Stimulated activated CD4-positive, alpha-beta T cell treated with anti-CD3 and anti-CD28 coated beads, Interleukin-12 subunit alpha, Interleukin-12 subunit beta, amount 100 ng/mL, for 24 hours (primary cell): ENCODE measurements around the gene ZBTB4.

Source experiments
- DNase-seq, 2 experiments: peaks; one replicate each; pipeline ENCODE4 v3.0.0-alpha.2; 2020; ENCODE audit warnings: low read depth in 2 of 2

Gene ZBTB4

GRCh38 chr17:7440113-7440833, 39.2 kb downstream of the ZBTB4 start:
- no peak for DNase-seq

- DNase-seq = no peak
Observed at GRCh38 chr17:7439462-7440112, 39.8 kb downstream of the ZBTB4 start, which contains the start of gene FGF11. Gene FGF11 (plus strand): TSS chr17:7439512. CDS start chr17:7439621, 109 bp downstream.

GRCh38 chr17:7438656-7439460, 40.6 kb downstream of the ZBTB4 start:
- no peak for DNase-seq

GRCh38 chr17:7437950-7438614, 41.3 kb downstream of the ZBTB4 start:
- peak in 1 of 2 experiments; percentile 67 for DNase-seq

GRCh38 chr17:7437369-7437863, 42.0 kb downstream of the ZBTB4 start:
- no peak for DNase-seq

- DNase-seq = peak; percentile 57 to 73
Observed at GRCh38 chr17:7436556-7437368, 42.7 kb downstream of the ZBTB4 start.

- peak in 1 of 2 experiments; percentile 56 for DNase-seq
Observed at GRCh38 chr17:7435676-7436555, 43.5 kb downstream of the ZBTB4 start.

- DNase-seq = no peak
Observed at GRCh38 chr17:7432296-7432695, 47.1 kb downstream of the ZBTB4 start.

- no peak for DNase-seq
Observed at GRCh38 chr17:7431231-7431630, 48.2 kb downstream of the ZBTB4 start.

- no peak for DNase-seq
Observed at GRCh38 chr17:7429722-7430121, 49.7 kb downstream of the ZBTB4 start.

GRCh38 chr17:7428557-7428956, 50.9 kb downstream of the ZBTB4 start, which contains the start of gene SPEM3:
Gene SPEM3 (plus strand): TSS chr17:7428857. CDS start chr17:7428903, 46 bp downstream.
- no peak for DNase-seq

GRCh38 chr17:7427549-7427948, 51.9 kb downstream of the ZBTB4 start:
- DNase-seq = no peak

- no peak for DNase-seq
Observed at GRCh38 chr17:7426896-7427489, 52.4 kb downstream of the ZBTB4 start.

GRCh38 chr17:7426203-7426863, 53.1 kb downstream of the ZBTB4 start:
- no peak for DNase-seq

GRCh38 chr17:7425756-7426155, 53.7 kb downstream of the ZBTB4 start:
- DNase-seq = no peak

- DNase-seq = no peak
Observed at GRCh38 chr17:7425316-7425715, 54.1 kb downstream of the ZBTB4 start, which contains the start of gene SPEM2. Gene SPEM2 (plus strand): TSS chr17:7425616. CDS start chr17:7425689, 73 bp downstream.

GRCh38 chr17:7423679-7424078, 55.8 kb downstream of the ZBTB4 start:
- DNase-seq = no peak

- no peak for DNase-seq
Observed at GRCh38 chr17:7421186-7421585, 58.2 kb downstream of the ZBTB4 start.
